ENCODE results near the gene ECHDC3. TPM values are rescaled to one million over a fixed set of nuclear protein-coding genes. Genes with fewer than 3 reads are reported as not detected.

The ECHDC3 gene
- total and polyA plus RNA-seq, 10 of the 15 experiments (the other 5 are each of a cell fraction or from before 2014, with no cell fraction given) = 0.16 to 10.0 (median 6.0) TPM

- FAIRE-seq (no peak), ATAC-seq (no peak), DNase-seq (ENCODE audit: low read depth, low spot score) (no peak)
- H3K4me1 ChIP-seq (ENCODE audit: control insufficient read depth, insufficient read depth, low read length) = peaks cover 7% of the 10 kb centered on the region
- TF ChIP-seq CREB1 (IDR thresholded peaks at IDR 0.05; ENCODE audit: low read depth) = no peak
- no peak for TF ChIP-seq GATAD2B (conservative IDR thresholded peaks at IDR 0.05; ENCODE audit: low read depth)
- TF ChIP-seq DPF2 (IDR thresholded peaks at IDR 0.05) = no peak
- TF ChIP-seq POLR2A (IDR thresholded peaks at IDR 0.05; ENCODE audit: low read depth, low read length) = no peak
- TF ChIP-seq CEBPB (IDR thresholded peaks at IDR 0.05; ENCODE audit: borderline replicate concordance in 1 of 2, low read depth in 2 of 2, low read length in 2 of 2) = no peak
- no peak for TF ChIP-seq BHLHE40 (IDR thresholded peaks at IDR 0.05; ENCODE audit: borderline replicate concordance in 1 of 2, low read depth in 2 of 2, low read length in 1 of 2)
- TF ChIP-seq USF1 (IDR thresholded peaks at IDR 0.05; ENCODE audit: borderline replicate concordance, extremely low read length, insufficient read depth, low read depth, low read length) = no peak
- no peak for TF ChIP-seq MYC (IDR thresholded peaks at IDR 0.05; ENCODE audit: insufficient read depth, insufficient read length, insufficient replicate concordance, low read length, severe bottlenecking)
- no peak for TF ChIP-seq CEBPZ (IDR thresholded peaks at IDR 0.05; ENCODE audit: low read depth, low read length)
- TF ChIP-seq CHD4 (IDR thresholded peaks at IDR 0.05) = no peak
- TF ChIP-seq ZBTB33 (IDR thresholded peaks at IDR 0.05) = no peak
- TF ChIP-seq CREM (IDR thresholded peaks at IDR 0.05; ENCODE audit: low read depth) = no peak
- TF ChIP-seq PAX5 (IDR thresholded peaks at IDR 0.05; ENCODE audit: borderline replicate concordance, low read depth, low read length) = no peak
- no peak for TF ChIP-seq JUND (IDR thresholded peaks at IDR 0.05; ENCODE audit: low read depth, low read length)
- TF ChIP-seq KLF5 (IDR thresholded peaks at IDR 0.05; ENCODE audit: partially characterized antibody) = no peak
- TF ChIP-seq KDM1A (IDR thresholded peaks at IDR 0.05; ENCODE audit: borderline replicate concordance) = no peak
- TF ChIP-seq RBBP5 (conservative IDR thresholded peaks at IDR 0.05) = no peak
- TF ChIP-seq NFYB (IDR thresholded peaks at IDR 0.05; ENCODE audit: insufficient read depth, low read depth, low read length) = no peak
- TF ChIP-seq ETV6 (conservative IDR thresholded peaks at IDR 0.05 in 1 of 2, IDR thresholded peaks at IDR 0.05 in 1 of 2; ENCODE audit: borderline replicate concordance in 1 of 2, low read depth in 1 of 2) = no peak
- H3K4me3 ChIP-seq = no peak overlapping the region
- WGBS (ENCODE audit: insufficient coverage, insufficient replicate concordance, low lambda C conversion rate, missing lambda C conversion rate) = 72% methylated on average over 6 of the region's 6 CpGs
- no peak overlapping the region for H3K9ac ChIP-seq (ENCODE audit: control insufficient read depth, insufficient read depth, low read length)
- H4K20me1 ChIP-seq (ENCODE audit: control insufficient read depth, insufficient read depth) = no peaks in the 10 kb centered on the region
- SMC1A ChIA-PET (ENCODE audit: uncharacterized antibody, unreplicated experiment) = interaction anchor here (0.9 to 2.5 kb wide), 2 partner anchors 21 to 247 kb away, joined by 3 to 14 read pairs; no protein-coding TSS in a partner anchor
- H3K79me2 ChIP-seq (ENCODE audit: control insufficient read depth, insufficient read depth, low read length) = no peaks in the 10 kb centered on the region
- intact Hi-C loops (cut with micrococcal nuclease; ENCODE audit: unreplicated experiment) = no loop called here
- no peaks in the 10 kb centered on the region for H3K9me3 ChIP-seq (replicated peaks; ENCODE audit: control insufficient read depth, insufficient read depth, low read length)
- H2AFZ ChIP-seq (ENCODE audit: control insufficient read depth, low read depth, low read length) = no peak overlapping the region
- in situ Hi-C loops (cut with MboI) = no loop called here
- no TSS peak for BruUV-seq (replicated peaks)
- no peaks in the 10 kb centered on the region for H3K27me3 ChIP-seq (replicated peaks in 1 of 2; ENCODE audit: control insufficient read depth in 2 of 2, insufficient read depth in 2 of 2, low read length in 1 of 2)
- no peaks in the 10 kb centered on the region for H3K36me3 ChIP-seq (ENCODE audit: control insufficient read depth in 2 of 2, insufficient read depth in 2 of 2, low read length in 1 of 2)
- H3K27ac ChIP-seq (ENCODE audit: control insufficient read depth, insufficient read depth) = no peak overlapping the region
- RAD21 ChIA-PET (ENCODE audit: unreplicated experiment) = no interaction called here
- CTCF ChIA-PET = interaction anchor here (1.1 to 8.8 kb wide), 3 partner anchors 22 to 247 kb away, joined by 3 to 125 read pairs (median 7); no protein-coding TSS in a partner anchor
- POLR2A ChIA-PET = no interaction called here
- H3K4me2 ChIP-seq (ENCODE audit: control insufficient read depth, insufficient read depth) = no peak overlapping the region
These were observed 19.2 kb downstream of the ECHDC3 start for GRCh38 chr10:11761431-11761830.
